ENCODE results near the gene HSD17B2. TPM values are rescaled to one million over a fixed set of nuclear protein-coding genes. Genes with fewer than 3 reads are reported as not detected.

Gene HSD17B2
- total RNA-seq, 1 donor from 2014 or later, result not detected

Other genes starting within 250 kb of the HSD17B2 start
- gene SDR42E1, start 23.8 kb upstream of the HSD17B2 start, total RNA-seq, result 0.92 TPM
- gene MPHOSPH6, start 135.0 kb downstream of the HSD17B2 start, total RNA-seq, result 7.6 TPM